ENCODE data around the gene ERICH2.

The ERICH2 gene

GRCh38 chr2:170764880-170765261 lies 5.3 kb upstream of the ERICH2 start:
- no peak for FAIRE-seq

- FAIRE-seq, result no peak
These were observed 3.5 kb upstream of the ERICH2 start for GRCh38 chr2:170766693-170767092.

- no peak for FAIRE-seq
These were observed 635 bp downstream of the ERICH2 start for GRCh38 chr2:170770606-170771420.

GRCh38 chr2:170771421-170771937 lies 1.3 kb downstream of the ERICH2 start:
- FAIRE-seq, result no peak

GRCh38 chr2:170772295-170772694 lies 2.1 kb downstream of the ERICH2 start:
- no peak for FAIRE-seq

GRCh38 chr2:170774074-170774473 lies 3.9 kb downstream of the ERICH2 start:
- FAIRE-seq, result no peak

GRCh38 chr2:170778900-170779299 lies 8.7 kb downstream of the ERICH2 start:
- FAIRE-seq, result no peak

GRCh38 chr2:170779304-170779703 lies 9.1 kb downstream of the ERICH2 start:
- no peak for FAIRE-seq

- FAIRE-seq, result no peak
These were observed 12.5 kb downstream of the ERICH2 start for GRCh38 chr2:170782673-170783072.

GRCh38 chr2:170783549-170783948 lies 13.4 kb downstream of the ERICH2 start:
- no peak for FAIRE-seq

- no peak for FAIRE-seq
These were observed 28.8 kb downstream of the ERICH2 start for GRCh38 chr2:170798996-170799395.

- no peak for FAIRE-seq
These were observed 36.4 kb downstream of the ERICH2 start for GRCh38 chr2:170806548-170806947.

GRCh38 chr2:170812710-170813600 lies 42.8 kb downstream of the ERICH2 start:
- FAIRE-seq, result peak; percentile 87

- no peak for FAIRE-seq
These were observed 43.7 kb downstream of the ERICH2 start for GRCh38 chr2:170813611-170814532.

- FAIRE-seq, result no peak
These were observed 44.5 kb downstream of the ERICH2 start for GRCh38 chr2:170814533-170815230.

- FAIRE-seq, result no peak
These were observed 45.1 kb downstream of the ERICH2 start for GRCh38 chr2:170815311-170815710.

- no peak for FAIRE-seq
These were observed 45.7 kb downstream of the ERICH2 start for GRCh38 chr2:170815746-170816503.

- FAIRE-seq, result no peak
These were observed 46.4 kb downstream of the ERICH2 start, which contains the start of gene GAD1 for GRCh38 chr2:170816504-170817092. Gene GAD1, plus strand, starts transcription at chr2:170816887. Its CDS starts 1,705 bp downstream, at chr2:170818592.

GRCh38 chr2:170817093-170818035 lies 47.2 kb downstream of the ERICH2 start:
- FAIRE-seq, result no peak

Data from endometrium (tissue), 2 donors.